IMR-90 (cell line): ENCODE data around the gene DDX41. TPM values are rescaled to one million over a fixed set of nuclear protein-coding genes. Genes with fewer than 3 reads are reported as not detected.

Experiments used
- ATAC-seq: fragments of 200-7000 bp; cut with Tn5 transposase; 2 replicates; pipeline ENCODE4 v1.9.1; 2020; ENCODE audit warnings: low read depth, mild to moderate bottlenecking, moderate library complexity
- BruUV-seq: library from RNA; stranded (reverse); fragments of 400-500 nt; replicated peaks from 2 replicates; lab custom pipeline; 2021; lab: Mats Ljungman, UMichigan
- CTCF ChIA-PET: fragments of 300-600 bp; formaldehyde crosslinking; extraction: SDS; loops from one replicate; lab custom pipeline; 2021; ENCODE audit warnings: antibody characterized with exemption; lab: Yijun Ruan, JAX
- POLR2A ChIA-PET: fragments of 300-600 bp; sonication (Branson Sonifier 250); formaldehyde crosslinking; loops from one replicate; lab custom pipeline; 2022; ENCODE audit warnings: antibody characterized with exemption; ENCODE audit not compliant: unreplicated experiment; lab: Charles Lee
- DNase-seq: peaks from one replicate; pipeline ENCODE4 v3.0.0; 2013
- H2AFZ ChIP-seq: replicated peaks from 2 replicates; pipeline ENCODE3; 2013; ENCODE audit warnings: low read length, mild to moderate bottlenecking; ENCODE audit not compliant: poor library complexity
- H2AK5ac ChIP-seq: 2 replicates; pipeline ENCODE4 v1.6.1; 2013; ENCODE audit warnings: low read depth, low read length, inconsistent platforms
- H2AK9ac ChIP-seq: replicated peaks from 2 replicates; pipeline ENCODE3; 2013; ENCODE audit warnings: mild to moderate bottlenecking, low read depth, low read length, moderate library complexity; ENCODE audit not compliant: poor library complexity
- H2BK120ac ChIP-seq: 2 replicates; pipeline ENCODE4 v1.6.1; 2013; ENCODE audit warnings: low read depth, low read length, inconsistent platforms
- H2BK15ac ChIP-seq: 3 replicates; pipeline ENCODE4 v1.6.1; 2013; ENCODE audit warnings: low read depth, low read length, inconsistent platforms
- H2BK20ac ChIP-seq: 2 replicates; pipeline ENCODE4 v1.6.1; 2013; ENCODE audit warnings: low read depth, mild to moderate bottlenecking, inconsistent platforms, low read length, moderate library complexity
- H2BK5ac ChIP-seq: 2 replicates; pipeline ENCODE4 v1.6.1; 2013; ENCODE audit warnings: mild to moderate bottlenecking, low read depth, low read length, inconsistent platforms; ENCODE audit not compliant: poor library complexity, severe bottlenecking
- H3K14ac ChIP-seq: replicated peaks from 2 replicates; pipeline ENCODE4 v1.6.1; 2013; ENCODE audit warnings: low read depth, low read length, inconsistent platforms
- H3K18ac ChIP-seq: 2 replicates; pipeline ENCODE4 v1.6.1; 2013; ENCODE audit warnings: low read depth, low read length, control low read depth
- H3K23ac ChIP-seq: 2 replicates; pipeline ENCODE4 v1.6.1; 2013; ENCODE audit warnings: low read depth, low read length, inconsistent platforms
- H3K27ac ChIP-seq: 2 replicates; pipeline ENCODE4 v1.5.1; 2013; ENCODE audit warnings: mild to moderate bottlenecking, control low read depth, low read length; ENCODE audit not compliant: insufficient read depth
- H3K27me3 ChIP-seq: 2 replicates; pipeline ENCODE4 v1.6.1; 2013; ENCODE audit warnings: low read length; ENCODE audit not compliant: control insufficient read depth, insufficient read depth
- H3K36me3 ChIP-seq: 2 replicates; pipeline ENCODE4 v1.6.1; 2013; ENCODE audit warnings: low read length, mixed read lengths; ENCODE audit not compliant: control insufficient read depth, insufficient read depth
- H3K4ac ChIP-seq: 2 replicates; pipeline ENCODE4 v1.6.1; 2013; ENCODE audit warnings: low read depth, low read length, inconsistent platforms
- H3K4me1 ChIP-seq: 2 replicates; pipeline ENCODE4 v1.6.1; 2013; ENCODE audit warnings: low read length, mixed read lengths; ENCODE audit not compliant: control insufficient read depth, insufficient read depth
- H3K4me2 ChIP-seq: 2 replicates; pipeline ENCODE4 v1.6.1; 2013; ENCODE audit warnings: low read depth, mild to moderate bottlenecking, control low read depth, low read length, moderate library complexity
- H3K4me3 ChIP-seq: 2 replicates; pipeline ENCODE4 v1.5.1; 2013; ENCODE audit warnings: low read depth, mild to moderate bottlenecking, control low read depth, low read length, moderate library complexity; ENCODE audit not compliant: insufficient read depth
- H3K56ac ChIP-seq: 2 replicates; pipeline ENCODE4 v1.6.1; 2013; ENCODE audit warnings: low read length, inconsistent platforms; ENCODE audit not compliant: insufficient read depth; ENCODE audit errors: extremely low read depth
- H3K79me1 ChIP-seq, 2 experiments: 2 replicates each; pipeline ENCODE4 v1.6.1; 2013; ENCODE audit warnings: low read length in 2 of 2, inconsistent platforms in 1 of 2, low read depth in 1 of 2
- H3K9ac ChIP-seq: 2 replicates; pipeline ENCODE4 v1.6.1; 2013; ENCODE audit warnings: low read depth, low read length, control low read depth
- H3K9me1 ChIP-seq: 2 replicates; pipeline ENCODE4 v1.6.1; 2013; ENCODE audit warnings: low read length, inconsistent platforms; ENCODE audit not compliant: insufficient read depth
- H3K9me3 ChIP-seq: 2 replicates; pipeline ENCODE4 v1.6.1; 2013; ENCODE audit warnings: low read length; ENCODE audit not compliant: control insufficient read depth, insufficient read depth
- H4K20me1 ChIP-seq: 2 replicates; pipeline ENCODE4 v1.6.1; 2013; ENCODE audit warnings: low read length, inconsistent platforms; ENCODE audit not compliant: insufficient read depth
- H4K5ac ChIP-seq: 2 replicates; pipeline ENCODE4 v1.6.1; 2013; ENCODE audit warnings: mild to moderate bottlenecking, low read depth, low read length, control low read depth
- H4K8ac ChIP-seq, 2 experiments: 2 replicates each; pipeline ENCODE4 v1.6.1; 2013; ENCODE audit warnings: low read depth in 2 of 2, low read length in 2 of 2, control low read depth in 1 of 2, inconsistent platforms in 1 of 2
- H4K91ac ChIP-seq: 2 replicates; pipeline ENCODE4 v1.6.1; 2013; ENCODE audit warnings: low read depth, low read length, inconsistent platforms; ENCODE audit not compliant: insufficient read depth
- BHLHE40 ChIP-seq: fragments of 150-350 bp; IDR thresholded peaks from 2 replicates; pipeline ENCODE4 v1.6.1; 2016; ENCODE audit warnings: mild to moderate bottlenecking, low read depth, low read length
- CEBPB ChIP-seq: IDR thresholded peaks from 2 replicates; pipeline ENCODE4 v1.6.1; 2012; ENCODE audit warnings: low read depth, low read length, improper control_type of control experiment
- CHD1 ChIP-seq: IDR thresholded peaks from 2 replicates; pipeline ENCODE4 v1.6.1; 2012; ENCODE audit warnings: low read depth, low read length, improper control_type of control experiment
- CTCF ChIP-seq: conservative IDR thresholded peaks from 2 replicates; pipeline ENCODE4 v1.5.1; 2012; ENCODE audit warnings: mild to moderate bottlenecking, low read depth, low read length, improper control_type of control experiment
- FOS ChIP-seq: fragments of 150-350 bp; IDR thresholded peaks from 2 replicates; pipeline ENCODE4 v1.6.1; 2016; ENCODE audit warnings: low read depth, low read length
- MAFK ChIP-seq: IDR thresholded peaks from 2 replicates; pipeline ENCODE4 v1.6.1; 2012; ENCODE audit warnings: low read depth, low read length, improper control_type of control experiment
- MAZ ChIP-seq: IDR thresholded peaks from 2 replicates; pipeline ENCODE4 v1.6.1; 2012; ENCODE audit warnings: low read depth, mild to moderate bottlenecking, low read length, improper control_type of control experiment, moderate library complexity, borderline replicate concordance
- MXI1 ChIP-seq: IDR thresholded peaks from 2 replicates; pipeline ENCODE4 v1.6.1; 2012; ENCODE audit warnings: low read depth, mild to moderate bottlenecking, low read length, moderate library complexity, borderline replicate concordance
- NFE2L2 ChIP-seq: fragments of 150-350 bp; IDR thresholded peaks from 2 replicates; pipeline ENCODE4 v1.6.1; 2016; ENCODE audit warnings: low read depth, mild to moderate bottlenecking, low read length
- RAD21 ChIP-seq: IDR thresholded peaks from 2 replicates; pipeline ENCODE4 v1.6.1; 2012; ENCODE audit warnings: low read length, improper control_type of control experiment
- RCOR1 ChIP-seq: IDR thresholded peaks from 2 replicates; pipeline ENCODE4 v1.6.1; 2012; ENCODE audit warnings: mild to moderate bottlenecking, low read length, improper control_type of control experiment; ENCODE audit not compliant: insufficient replicate concordance
- RFX5 ChIP-seq: IDR thresholded peaks from 2 replicates; pipeline ENCODE4 v1.8.0; 2012; ENCODE audit warnings: low read depth, mild to moderate bottlenecking, low read length, moderate library complexity
- SMC3 ChIP-seq: fragments of 150-350 bp; IDR thresholded peaks from 2 replicates; pipeline ENCODE4 v1.6.1; 2016; ENCODE audit warnings: low read depth, mild to moderate bottlenecking, antibody characterized with exemption, low read length, moderate library complexity
- USF2 ChIP-seq: fragments of 150-350 bp; IDR thresholded peaks from 2 replicates; pipeline ENCODE4 v1.6.1; 2017; ENCODE audit warnings: mild to moderate bottlenecking, antibody characterized with exemption, low read length, low read depth
- WGBS, 2 experiments: methylation state at CpG; one replicate each; pipeline versions ENCODE4 v1.1.5 to v1.1.7; 2013; ENCODE audit warnings: missing lambda C conversion rate in 2 of 2; ENCODE audit not compliant: insufficient read length in 1 of 2; ENCODE audit errors: extremely low coverage in 2 of 2; 5-methylcytosine and 5-hydroxymethylcytosine counted together
- dilution Hi-C: fragments of 300-500 bp; cut with HindIII; formaldehyde crosslinking; loops from one replicate; pipeline ENCODE4 v1.14.3; 2018; ENCODE audit warnings: low sequenced_read_pairs; ENCODE audit not compliant: unreplicated experiment
- in situ Hi-C: fragments of 300-500 bp; cut with MboI; formaldehyde crosslinking; loops from 3 replicates; pipeline ENCODE4 v1.14.3; 2019; ENCODE audit warnings: low sequenced_read_pairs, inconsistent platforms, mixed read lengths
- intact Hi-C: fragments of 100-400 bp; cut with micrococcal nuclease; formaldehyde crosslinking; loops from 2 replicates; pipeline ENCODE4 v1.10.0; 2022
- polyA plus RNA-seq, 3 experiments: library from polyadenylated mRNA; depleted of rRNA; stranded (reverse); fragments of >200 nt; gene quantifications; 2 replicates each; pipeline ENCODE4 v1.2.3, GENCODE V29; 2012; ENCODE audit warnings: low replicate concordance in 1 of 3
- total RNA-seq: library from RNA; depleted of rRNA; stranded (reverse); fragments of >200 nt; gene quantifications from 2 replicates; pipeline ENCODE4 v1.2.3, GENCODE V29; 2012
- TF ChIP-seq, protein P1 (sequence below): fragments of 150-350 bp; IDR thresholded peaks from 2 replicates; pipeline ENCODE4 v1.6.1; 2016; ENCODE audit warnings: low read depth, mild to moderate bottlenecking, low read length, moderate library complexity, borderline replicate concordance

Gene DDX41
- total and polyA plus RNA-seq, 2 of the 4 experiments (the other 2 are of a cell fraction): 130 to 170 TPM

- Histone ChIP-seq H3K14ac (no peak overlapping the region), H3K4ac (no peak overlapping the region), H3K27ac (no peak overlapping the region), H3K27me3 (no peaks in the 10 kb centered on the region), H3K79me1 (peaks cover 36 to 65% of the 10 kb centered on the region in 2 experiments), H3K9me1 (peaks cover 3% of the 10 kb centered on the region; the same call in 1 of the 2 replicates), H4K5ac (no peak overlapping the region), H3K36me3 (peaks cover 88% of the 10 kb centered on the region), H4K20me1 (peaks cover 13% of the 10 kb centered on the region), H2AK5ac (no peak overlapping the region), H2AFZ (no peak overlapping the region), H3K23ac (no peak overlapping the region), H2BK15ac (no peak overlapping the region), H3K9me3 (no peaks in the 10 kb centered on the region), H3K4me1 (no peaks in the 10 kb centered on the region), H3K56ac (no peak overlapping the region), H3K4me2 (no peak overlapping the region), H4K91ac (no peak overlapping the region), H3K4me3 (no peak overlapping the region), H2AK9ac (no peak overlapping the region), H2BK120ac (no peak overlapping the region), H4K8ac (no peak overlapping the region), H3K18ac (no peak overlapping the region), H2BK20ac (no peak overlapping the region), H3K9ac (no peak overlapping the region), H2BK5ac (no peak overlapping the region)
- CTCF ChIA-PET: no interaction called here
- in situ Hi-C loops: no loop called here
- POLR2A ChIA-PET: interaction anchor here (0.6 kb wide), 1 partner anchor 73 kb away, joined by 4 read pairs; the partner anchor contains the start of gene B4GALT7
- no TSS peak for BruUV-seq
- ATAC-seq (no peak), DNase-seq (no peak)
- dilution Hi-C loops: no loop called here
- TF ChIP-seq BHLHE40: no peak
- TF ChIP-seq RAD21: no peak
- TF ChIP-seq MAZ: no peak
- no peak for TF ChIP-seq SMC3
- no peak for TF ChIP-seq FOS
- no peak for TF ChIP-seq CHD1
- no peak for TF ChIP-seq RFX5
- TF ChIP-seq USF2: no peak
- TF ChIP-seq NFE2L2: no peak
- TF ChIP-seq CTCF: no peak
- TF ChIP-seq MAFK: no peak
- no peak for TF ChIP-seq MXI1
- TF ChIP-seq, protein P1, sequence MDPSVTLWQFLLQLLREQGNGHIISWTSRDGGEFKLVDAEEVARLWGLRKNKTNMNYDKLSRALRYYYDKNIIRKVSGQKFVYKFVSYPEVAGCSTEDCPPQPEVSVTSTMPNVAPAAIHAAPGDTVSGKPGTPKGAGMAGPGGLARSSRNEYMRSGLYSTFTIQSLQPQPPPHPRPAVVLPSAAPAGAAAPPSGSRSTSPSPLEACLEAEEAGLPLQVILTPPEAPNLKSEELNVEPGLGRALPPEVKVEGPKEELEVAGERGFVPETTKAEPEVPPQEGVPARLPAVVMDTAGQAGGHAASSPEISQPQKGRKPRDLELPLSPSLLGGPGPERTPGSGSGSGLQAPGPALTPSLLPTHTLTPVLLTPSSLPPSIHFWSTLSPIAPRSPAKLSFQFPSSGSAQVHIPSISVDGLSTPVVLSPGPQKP: no peak
- no peak for TF ChIP-seq RCOR1
- TF ChIP-seq CEBPB: no peak
- WGBS, 2 experiments: 96% methylated on average over 3 of the region's 6 CpGs; no CpG with 5 or more reads in 1 of the 2 experiments
- intact Hi-C loops: no loop called here
Measured at GRCh38 chr5:177526791-177527190, 10.0 kb upstream of the DDX41 start.
